SK-N-DZ (cell line): ENCODE measurements around the gene AATK.

Experiments
- DNase-seq: peaks from one replicate; pipeline ENCODE4 v3.0.0-alpha.2; 2015; ENCODE audit warnings: low spot score
- small RNA-seq, 2 experiments: library from RNA; depleted of rRNA; stranded (forward); fragments of <200 nt; gene quantifications; one replicate each; pipeline ENCODE3, GENCODE V24; 2014

Gene AATK

GRCh38 chr17:81071761-81072741 is 94.0 kb downstream of the AATK start:
- no peak for DNase-seq

GRCh38 chr17:81070541-81071246 is 95.3 kb downstream of the AATK start:
- no peak for DNase-seq

- no peak for DNase-seq
Measured at GRCh38 chr17:81069135-81069645, 96.8 kb downstream of the AATK start.

GRCh38 chr17:81068411-81069134 is 97.4 kb downstream of the AATK start:
- no peak for DNase-seq

- DNase-seq: peak; percentile 79
Measured at GRCh38 chr17:81067391-81067811, 98.6 kb downstream of the AATK start.

Small RNA genes lying within 50 kb of the gene (small RNA-seq; reads per million reads assigned to genes)
- gene MIR1250: 0 reads per million in 2 experiments
- 0.05 to 0.67 reads per million in 2 experiments for gene MIR3065
- gene MIR657: 0 reads per million in 2 experiments
